GM12878 (cell line): ENCODE data around the gene MSI2. TPM values are rescaled to one million over a fixed set of nuclear protein-coding genes. Genes with fewer than 3 reads are reported as not detected.

Source experiments
- ATF7 ChIP-seq: fragments of 450-650 bp; IDR thresholded peaks from 2 replicates; pipeline ENCODE4 v1.6.1; 2016; ENCODE audit warnings: low read depth, mild to moderate bottlenecking
- BCL11A ChIP-seq: IDR thresholded peaks from 2 replicates; pipeline ENCODE4 v1.6.1; 2011; ENCODE audit warnings: low read depth, low read length
- BCL3 ChIP-seq: IDR thresholded peaks from 2 replicates; pipeline ENCODE4 v1.6.1; 2011; ENCODE audit warnings: borderline replicate concordance, low read depth, mild to moderate bottlenecking, moderate library complexity, low read length; ENCODE audit not compliant: insufficient read depth, poor library complexity, severe bottlenecking
- CBFB ChIP-seq: IDR thresholded peaks from 2 replicates; pipeline ENCODE4 v1.6.1; 2016; ENCODE audit warnings: antibody characterized with exemption, low read depth
- CHD1 ChIP-seq: IDR thresholded peaks from 2 replicates; pipeline ENCODE4 v1.6.1; 2012; ENCODE audit warnings: low read depth, low read length, improper control_type of control experiment
- DPF2 ChIP-seq: fragments of 450-650 bp; IDR thresholded peaks from 2 replicates; pipeline ENCODE4 v1.6.1; 2017; ENCODE audit warnings: mild to moderate bottlenecking
- IRF3 ChIP-seq: fragments of 450-650 bp; IDR thresholded peaks from 2 replicates; pipeline ENCODE4 v1.6.1; 2014; ENCODE audit warnings: mild to moderate bottlenecking
- IRF4 ChIP-seq: IDR thresholded peaks from 2 replicates; pipeline ENCODE4 v1.6.1; 2011; ENCODE audit warnings: low read depth, low read length
- MEF2A ChIP-seq: IDR thresholded peaks from 2 replicates; pipeline ENCODE4 v1.6.1; 2011; ENCODE audit warnings: low read depth, mild to moderate bottlenecking, low read length, moderate library complexity; ENCODE audit not compliant: insufficient read depth
- MXI1 ChIP-seq: fragments of 150-350 bp; IDR thresholded peaks from 2 replicates; pipeline ENCODE4 v1.6.1; 2011; ENCODE audit warnings: low read depth, mild to moderate bottlenecking, inconsistent platforms, low read length, improper control_type of control experiment
- NFIC ChIP-seq: IDR thresholded peaks from 2 replicates; pipeline ENCODE4 v1.6.1; 2012; ENCODE audit warnings: low read depth, mild to moderate bottlenecking, inconsistent platforms, low read length, moderate library complexity
- NR2F1 ChIP-seq: fragments of 450-650 bp; conservative IDR thresholded peaks from 2 replicates; pipeline ENCODE4 v1.6.1; 2017; ENCODE audit warnings: mild to moderate bottlenecking
- RAD51 ChIP-seq: fragments of 450-650 bp; IDR thresholded peaks from 2 replicates; pipeline ENCODE4 v1.6.1; 2016; ENCODE audit warnings: moderate library complexity, mild to moderate bottlenecking, inconsistent platforms
- RBBP5 ChIP-seq: fragments of 200-600 bp; sonication (generic); conservative IDR thresholded peaks from 2 replicates; pipeline ENCODE4 v1.6.1; 2016
- SMAD1 ChIP-seq: fragments of 450-650 bp; IDR thresholded peaks from 2 replicates; pipeline ENCODE4 v1.6.1; 2018; ENCODE audit warnings: mild to moderate bottlenecking, low read depth; ENCODE audit not compliant: partially characterized antibody
- TAF1 ChIP-seq: IDR thresholded peaks from 2 replicates; pipeline ENCODE4 v1.6.1; 2011; ENCODE audit warnings: mild to moderate bottlenecking, low read depth, low read length, borderline replicate concordance
- ZBTB40 ChIP-seq: fragments of 450-650 bp; IDR thresholded peaks from 2 replicates; pipeline ENCODE4 v1.6.1; 2016; ENCODE audit warnings: mild to moderate bottlenecking, moderate library complexity, borderline replicate concordance
- ZNF207 ChIP-seq: fragments of 450-650 bp; IDR thresholded peaks from 2 replicates; pipeline ENCODE4 v1.6.1; 2014; ENCODE audit warnings: antibody characterized with exemption, mild to moderate bottlenecking, borderline replicate concordance
- ZNF687 ChIP-seq: fragments of 450-650 bp; IDR thresholded peaks from 2 replicates; pipeline ENCODE4 v1.6.1; 2017; ENCODE audit warnings: mild to moderate bottlenecking, moderate library complexity
- ZSCAN29 ChIP-seq: fragments of 450-650 bp; IDR thresholded peaks from 2 replicates; pipeline ENCODE4 v1.6.1; 2017; ENCODE audit warnings: mild to moderate bottlenecking, moderate library complexity
- polyA plus RNA-seq, 11 experiments: library from polyadenylated mRNA; depleted of rRNA in 4 of 11; unstranded in 6 of 11; stranded (reverse) in 5 of 11; fragments of >200 nt; fragmentation: Nextera tagmentation in 4 of 11; fragmentation: Illumina TruSeq in 1 of 11; extraction: Ambion mirVana in 4 of 11; extraction: Trizol in 1 of 11; gene quantifications; 1 replicate in 1 of 11; 2 replicates in 10 of 11; pipeline versions ENCODE4 v1.2.1 to v1.2.3, GENCODE V29; 2011 to 2016; ENCODE audit warnings: inconsistent platforms in 2 of 11, missing spikeins in 2 of 11, low read depth in 1 of 11
- total RNA-seq, 4 experiments: library from RNA; depleted of rRNA in 3 of 4; stranded (reverse); fragments of >200 nt in 3 of 4; fragmentation: Illumina TruSeq in 1 of 4; extraction: Trizol in 1 of 4; gene quantifications; 2 replicates each; pipeline versions ENCODE4 v1.2.1 to v1.2.3, GENCODE V29; 2013 to 2021

MSI2 gene
- total and polyA plus RNA-seq, 10 of the 15 experiments (the other 5 are each of a cell fraction or from before 2014, with no cell fraction given) = 6.1 to 76.1 (median 42.0) TPM

- peak; percentile 81; the same call in 1 of the 2 replicates for TF ChIP-seq NFIC
- TF ChIP-seq CBFB = 0 out of 2 replicates have a peak, but pooled peaks have one; percentile 24
- no peak for TF ChIP-seq IRF3
- peak; percentile 58; the same call in 1 of the 2 replicates for TF ChIP-seq IRF4
- peak; percentile 91 for TF ChIP-seq NR2F1
- peak; percentile 64 for TF ChIP-seq ATF7
- TF ChIP-seq BCL11A = peak; percentile 63; the same call in 1 of the 2 replicates
- no peak for TF ChIP-seq ZSCAN29
- 0 out of 2 replicates have a peak, but pooled peaks have one; percentile 69 for TF ChIP-seq DPF2
- no peak for TF ChIP-seq SMAD1
- no peak for TF ChIP-seq CHD1
- TF ChIP-seq ZNF207 = no peak
- TF ChIP-seq MXI1 = no peak
- TF ChIP-seq RBBP5 = no peak
- TF ChIP-seq TAF1 = no peak
- TF ChIP-seq MEF2A = 0 out of 2 replicates have a peak, but pooled peaks have one; percentile 47
- no peak for TF ChIP-seq ZBTB40
- peak; percentile 61; the same call in 1 of the 2 replicates for TF ChIP-seq RAD51
- TF ChIP-seq ZNF687 = peak; percentile 92
- TF ChIP-seq BCL3 = peak; percentile 58
These were observed 203.1 kb downstream of the MSI2 start (continued) for GRCh38 chr17:57459286-57459915.
